Adrenal gland (tissue), 12 donors: ENCODE data around the gene HEYL. TPM values are rescaled to one million over a fixed set of nuclear protein-coding genes. Genes with fewer than 3 reads are reported as not detected.

Source experiments
- DNase-seq, 7 donors: peaks; one replicate each; pipeline ENCODE4 v3.0.0-alpha.2; 2019 to 2020
- H3K27ac ChIP-seq, 5 donors: fragments of 200-600 bp; sonication (generic) in 4 of 5; 1 replicate in 3 of 5; 2 replicates in 2 of 5; pipeline versions ENCODE4 v1.5.1 to v1.8.0; 2016 to 2020; ENCODE audit warnings: mild to moderate bottlenecking in 1 of 5
- H3K27me3 ChIP-seq: fragments of 200-600 bp; 2 replicates; pipeline ENCODE4 v1.8.0; 2021
- H3K36me3 ChIP-seq, 2 donors: fragments of 200-600 bp; replicated peaks in 1 of 2; 1 replicate in 1 of 2; 2 replicates in 1 of 2; pipeline versions ENCODE4 v1.5.1 to v1.8.0; 2018 to 2022
- H3K4me1 ChIP-seq, 2 donors: fragments of 200-600 bp; replicated peaks in 1 of 2; 1 replicate in 1 of 2; 2 replicates in 1 of 2; pipeline versions ENCODE4 v1.5.1 to v1.8.0; 2018 to 2021
- H3K4me3 ChIP-seq, 4 donors: fragments of 200-600 bp; sonication (generic) in 3 of 4; one replicate each; pipeline ENCODE4 v1.5.1; 2016 to 2018
- H3K9me3 ChIP-seq, 3 donors: fragments of 200-600 bp; sonication (generic) in 1 of 3; replicated peaks in 1 of 3; 1 replicate in 2 of 3; 2 replicates in 1 of 3; pipeline versions ENCODE4 v1.5.1 to v1.8.0; 2016 to 2021
- POLR2A ChIP-seq, 2 donors: fragments of 450-650 bp; IDR thresholded peaks; one replicate each; pipeline ENCODE4 v1.6.1; 2017; ENCODE audit warnings: antibody characterized with exemption in 2 of 2, mild to moderate bottlenecking in 2 of 2, moderate library complexity in 1 of 2
- WGBS, 4 donors: extraction: QIAGEN DNeasy Blood & Tissue Kit in 2 of 4; methylation state at CpG; one replicate each; pipeline versions ENCODE4 v1.1.5 to v1.1.7; 2013 to 2017; 5-methylcytosine and 5-hydroxymethylcytosine counted together
- intact Hi-C, 2 donors: fragments of 100-400 bp; cut with DNase I; formaldehyde crosslinking; loops; one replicate each; pipeline versions ENCODE4 v1.14.1 to v1.15.0; 2022 to 2023
- polyA plus RNA-seq, 3 donors: library from polyadenylated mRNA; stranded (reverse); fragments of 200-250 nt in 2 of 3; fragments of 350-450 nt in 1 of 3; fragmentation: Illumina TruSeq in 1 of 3; extraction: RNeasy Lipid Tissue Mini Kit (QIAGEN cat#74804) in 1 of 3; gene quantifications; one replicate each; pipeline ENCODE4 v1.2.3, GENCODE V29; 2013 to 2014
- total RNA-seq, 9 donors: library from RNA; depleted of rRNA in 4 of 9; stranded (reverse); fragments of >200 nt in 4 of 9; fragments of 120-200 nt in 1 of 9; fragmentation: NEBNext Ultra II Directional in 1 of 9; extraction: Animal tissue kit (Norgen Biotek cat#: 25700) in 1 of 9; gene quantifications; one replicate each; pipeline versions ENCODE4 v1.1.0 to v1.2.4, GENCODE V29; 2013 to 2023
- TF ChIP-seq, protein P1 (sequence below), 6 experiments: fragments of 450-650 bp in 4 of 6; fragments of 200-600 bp in 2 of 6; sonication (generic) in 1 of 6; IDR thresholded peaks; 1 replicate in 5 of 6; 2 replicates in 1 of 6; pipeline versions ENCODE4 v1.5.1 to v1.8.0; 2016 to 2021; ENCODE audit warnings: antibody characterized with exemption in 6 of 6, mild to moderate bottlenecking in 2 of 6, moderate library complexity in 1 of 6
- donor health status: healthy with polysubstance abuse.
- donor health status: Bipolar disorder and iron deficiency.
- donor health status: DM: yes; HTN: yes; CAD: no.
- donor health status: DM: no; HTN: no; CAD: no.
- donor health status: DM: no; HTN: no; CAD: no.
- donor health status: DM: yes; HTN: yes; CAD: no.

HEYL gene
- total and polyA plus RNA-seq, 12 donors, result 2.4 to 27.7 (median 14.0) TPM

DNA sequence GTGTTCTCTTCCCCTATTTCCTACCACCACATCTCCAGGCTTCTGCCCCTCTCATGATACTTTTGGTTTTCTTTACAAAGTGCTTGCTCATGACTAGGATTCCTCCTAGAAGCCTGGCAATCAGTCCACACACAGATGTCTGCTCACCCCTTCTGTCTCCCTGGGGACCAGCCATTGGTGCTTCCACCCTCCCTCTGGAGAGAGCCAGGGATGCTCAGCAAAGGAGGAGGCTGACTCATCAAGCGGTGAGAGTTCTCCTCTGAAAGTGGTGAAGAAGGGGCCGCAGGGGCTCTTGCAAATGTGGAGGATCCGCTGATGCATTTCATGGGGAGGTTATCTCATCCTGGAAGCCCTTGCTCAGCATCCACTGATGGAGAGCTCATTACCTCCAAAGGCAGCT, 18.0 kb upstream of the HEYL start:
- Histone ChIP-seq H3K4me3 (no peak overlapping the region), H3K9me3 (no peaks in the 10 kb centered on the region), H3K36me3 (no peaks in the 10 kb centered on the region), H3K27me3 (no peaks in the 10 kb centered on the region), H3K27ac (peak overlapping the region in 1 of 5 donors; percentile 12), H3K4me1 (peaks cover 0 to 11% of the 10 kb centered on the region in 2 donors)
- TF ChIP-seq, protein P1, sequence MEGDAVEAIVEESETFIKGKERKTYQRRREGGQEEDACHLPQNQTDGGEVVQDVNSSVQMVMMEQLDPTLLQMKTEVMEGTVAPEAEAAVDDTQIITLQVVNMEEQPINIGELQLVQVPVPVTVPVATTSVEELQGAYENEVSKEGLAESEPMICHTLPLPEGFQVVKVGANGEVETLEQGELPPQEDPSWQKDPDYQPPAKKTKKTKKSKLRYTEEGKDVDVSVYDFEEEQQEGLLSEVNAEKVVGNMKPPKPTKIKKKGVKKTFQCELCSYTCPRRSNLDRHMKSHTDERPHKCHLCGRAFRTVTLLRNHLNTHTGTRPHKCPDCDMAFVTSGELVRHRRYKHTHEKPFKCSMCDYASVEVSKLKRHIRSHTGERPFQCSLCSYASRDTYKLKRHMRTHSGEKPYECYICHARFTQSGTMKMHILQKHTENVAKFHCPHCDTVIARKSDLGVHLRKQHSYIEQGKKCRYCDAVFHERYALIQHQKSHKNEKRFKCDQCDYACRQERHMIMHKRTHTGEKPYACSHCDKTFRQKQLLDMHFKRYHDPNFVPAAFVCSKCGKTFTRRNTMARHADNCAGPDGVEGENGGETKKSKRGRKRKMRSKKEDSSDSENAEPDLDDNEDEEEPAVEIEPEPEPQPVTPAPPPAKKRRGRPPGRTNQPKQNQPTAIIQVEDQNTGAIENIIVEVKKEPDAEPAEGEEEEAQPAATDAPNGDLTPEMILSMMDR (IDR thresholded peaks at IDR 0.05), result no peak
- TF ChIP-seq POLR2A (IDR thresholded peaks at IDR 0.05), result no peak
- no peak for DNase-seq
- intact Hi-C loops, result loop anchor here in 1 of 2 donors (5.0 kb wide), 1 partner anchor 50 kb away; no protein-coding TSS in a partner anchor
- 75 to 94% (median 88%) methylated on average over 2 to 3 of the region's 3 CpGs for WGBS, 4 donors

- WGBS, 4 donors, result 67 to 83% (median 79%) methylated on average over 1 to 2 of the region's 2 CpGs
- H3K27ac ChIP-seq, result no peak overlapping the region
- peak in 1 of 7 donors; percentile 90 for DNase-seq
- no peaks in the 10 kb centered on the region for H3K9me3 ChIP-seq
- no peak overlapping the region for H3K4me3 ChIP-seq
- peak in 1 of 2 donors; percentile 25 for TF ChIP-seq POLR2A (IDR thresholded peaks at IDR 0.05)
- TF ChIP-seq, protein P1 (IDR thresholded peaks at IDR 0.05), result no peak
- H3K36me3 ChIP-seq, result no peaks in the 10 kb centered on the region
- no peaks in the 10 kb centered on the region for H3K27me3 ChIP-seq
- peaks cover 0 to 12% of the 10 kb centered on the region in 2 donors for H3K4me1 ChIP-seq
- intact Hi-C loops, result loop anchor here in 1 of 2 donors (5.0 kb wide), 1 partner anchor 49 kb away; no protein-coding TSS in a partner anchor
Observed at GRCh38 chr1:39656391-39656790, 16.9 kb upstream of the HEYL start.

DNA sequence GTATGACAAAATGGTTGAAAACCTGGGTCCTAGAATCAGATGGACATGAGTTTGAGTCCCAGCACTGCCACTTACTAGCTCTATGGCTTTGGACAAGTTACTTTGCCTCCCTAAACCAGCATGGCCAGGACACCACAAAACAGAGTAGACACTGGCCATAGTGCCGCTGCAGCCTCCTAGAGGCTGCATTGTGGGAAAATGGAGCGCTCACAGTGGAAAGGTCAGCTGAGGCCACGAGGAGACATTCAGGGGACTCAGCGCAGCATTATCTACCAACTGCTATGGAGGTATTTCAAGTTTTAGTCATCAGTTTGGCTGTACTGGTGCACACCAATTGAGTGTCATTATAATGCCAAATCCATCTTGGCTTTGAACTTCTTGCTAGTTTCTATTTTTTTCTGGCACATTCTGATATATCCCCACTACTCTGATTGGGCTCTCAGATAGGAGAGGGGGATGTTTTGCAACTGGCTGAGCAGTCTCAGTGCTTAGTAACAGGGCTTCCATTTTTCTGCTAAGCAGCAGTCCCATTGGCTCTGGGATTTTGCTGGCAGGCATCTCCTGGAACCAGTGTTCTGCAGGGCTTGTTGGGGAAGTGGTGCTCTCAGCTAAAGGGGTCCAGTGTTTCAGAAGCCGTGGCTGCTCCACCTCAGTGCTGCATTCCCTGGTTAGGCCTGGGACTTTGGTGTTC, 16.3 kb upstream of the HEYL start:
- TF ChIP-seq POLR2A (IDR thresholded peaks at IDR 0.05), result no peak
- TF ChIP-seq, protein P1 (IDR thresholded peaks at IDR 0.05), result no peak
- Histone ChIP-seq H3K36me3 (no peaks in the 10 kb centered on the region), H3K27me3 (no peaks in the 10 kb centered on the region), H3K4me1 (peaks cover 0 to 12% of the 10 kb centered on the region in 2 donors), H3K4me3 (no peak overlapping the region), H3K27ac (no peak overlapping the region), H3K9me3 (no peaks in the 10 kb centered on the region)
- WGBS, 4 donors, result 71 to 80% (median 78%) methylated on average over 4 to 5 of the region's 5 CpGs
- no peak for DNase-seq
- intact Hi-C loops, result loop anchor here in 1 of 2 donors (5.0 kb wide), 1 partner anchor 48 kb away; no protein-coding TSS in a partner anchor

GRCh38 chr1:39654291-39654690, 14.8 kb upstream of the HEYL start:
- Histone ChIP-seq H3K36me3 (no peaks in the 10 kb centered on the region), H3K9me3 (no peaks in the 10 kb centered on the region), H3K27ac (peak overlapping the region in 1 of 5 donors; percentile 41), H3K27me3 (no peaks in the 10 kb centered on the region), H3K4me3 (no peak overlapping the region), H3K4me1 (peaks cover 0 to 12% of the 10 kb centered on the region in 2 donors)
- WGBS, 4 donors, result 67 to 78% (median 73%) methylated on average over 6 to 7 of the region's 7 CpGs
- intact Hi-C loops, result loop anchor here in 1 of 2 donors (5.0 kb wide), 1 partner anchor 47 kb away; no protein-coding TSS in a partner anchor
- DNase-seq, result no peak
- no peak for TF ChIP-seq POLR2A (IDR thresholded peaks at IDR 0.05)
- TF ChIP-seq, protein P1 (IDR thresholded peaks at IDR 0.05), result no peak
